ENCODE data around the gene SCAND1.
"Not testable (repeated sequence)": the region's sequence is repeated elsewhere in the genome, so short reads cannot be mapped to it uniquely, and the experiment has no call there.

SCAND1 gene

GRCh38 chr20:35996492-35996891, 42.2 kb upstream of the SCAND1 start:
- not testable (repeated sequence) for H2BK12ac ChIP-seq (ENCODE audit: low read length); H2AK5ac ChIP-seq (ENCODE audit: low read length); H3K36me3 ChIP-seq (ENCODE audit: control insufficient read depth in 1 of 2, insufficient read depth in 2 of 2, low read length in 2 of 2); H3K9ac ChIP-seq (ENCODE audit: low read length); DNase-seq; H2BK5ac ChIP-seq (ENCODE audit: low read depth, low read length, poor library complexity); H3K4me2 ChIP-seq (ENCODE audit: low read length); H3K14ac ChIP-seq (ENCODE audit: low read length); H3K27me3 ChIP-seq (ENCODE audit: insufficient read depth, low read length); H3K9me3 ChIP-seq (ENCODE audit: insufficient read depth, low read depth, low read length); H3K23ac ChIP-seq (ENCODE audit: low read length); H4K91ac ChIP-seq (ENCODE audit: low read depth, low read length); H3K4me1 ChIP-seq (ENCODE audit: control insufficient read depth in 1 of 2, insufficient read depth in 2 of 2, low read length in 2 of 2); H3K4me3 ChIP-seq (ENCODE audit: low read depth, low read length); H3K18ac ChIP-seq (ENCODE audit: low read length); H3K4ac ChIP-seq (ENCODE audit: low read depth, low read length); H4K12ac ChIP-seq (ENCODE audit: low read depth, low read length); H3K27ac ChIP-seq (ENCODE audit: low read depth, low read length); H4K8ac ChIP-seq (ENCODE audit: low read depth, low read length); H3K79me2 ChIP-seq (ENCODE audit: control insufficient read depth, insufficient read depth, low read length, poor library complexity); H2AFZ ChIP-seq (ENCODE audit: insufficient read depth, low read length, poor library complexity); H2BK120ac ChIP-seq (ENCODE audit: insufficient read depth, low read length, poor library complexity); H3K79me1 ChIP-seq (ENCODE audit: low read length)
- WGBS (ENCODE audit: extremely low coverage, insufficient coverage, insufficient read length): no CpG with 5 or more reads among the region's 8 CpGs

DNA sequence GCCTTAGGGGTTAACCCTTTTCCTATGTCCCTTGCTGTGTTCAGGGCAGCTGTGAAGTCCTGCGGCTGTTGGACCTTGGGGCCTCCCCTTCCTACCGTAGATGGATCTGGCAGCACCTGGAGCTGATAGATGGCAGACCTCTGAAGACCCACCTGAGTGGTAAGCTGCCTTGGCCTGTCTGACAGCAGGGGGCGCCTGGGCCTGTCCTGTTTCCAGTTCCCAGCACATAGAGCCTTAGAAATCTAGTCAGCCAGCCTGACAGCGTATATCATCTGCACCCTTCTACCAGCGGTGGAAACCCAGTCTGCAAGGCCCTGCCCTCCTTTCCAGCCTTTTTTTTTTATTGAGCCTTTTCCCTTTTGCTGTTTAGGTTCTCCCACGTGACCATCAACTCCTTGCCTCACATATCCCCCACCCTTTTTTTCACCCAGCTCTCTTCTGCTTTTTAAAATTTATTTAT, 40.7 kb upstream of the SCAND1 start:
- no peaks in the 10 kb centered on the region for H3K79me1 ChIP-seq (ENCODE audit: low read length)

GRCh38 chr20:35992713-35993335, 38.5 kb upstream of the SCAND1 start:
- Histone ChIP-seq H3K79me2 (ENCODE audit: control insufficient read depth, insufficient read depth, low read length, poor library complexity) (no peaks in the 10 kb centered on the region), H3K18ac (ENCODE audit: low read length) (no peak overlapping the region), H3K9me3 (ENCODE audit: insufficient read depth, low read depth, low read length) (no peaks in the 10 kb centered on the region)

More for the DNA sequence above, 40.7 kb upstream of the SCAND1 start:
- no peak overlapping the region for H2AFZ ChIP-seq (ENCODE audit: insufficient read depth, low read length, poor library complexity)
- DNase-seq: peak; percentile 72 to 89
- H3K27ac ChIP-seq (ENCODE audit: low read depth, low read length): no peak overlapping the region
- H3K79me2 ChIP-seq (ENCODE audit: control insufficient read depth, insufficient read depth, low read length, poor library complexity): no peaks in the 10 kb centered on the region
- no peak overlapping the region for H2BK120ac ChIP-seq (ENCODE audit: insufficient read depth, low read length, poor library complexity)
- no peak overlapping the region for H4K91ac ChIP-seq (ENCODE audit: low read depth, low read length)
- H4K12ac ChIP-seq (ENCODE audit: low read depth, low read length): no peak overlapping the region
- H3K4me2 ChIP-seq (ENCODE audit: low read length): no peak overlapping the region
- no peak overlapping the region for H2BK5ac ChIP-seq (ENCODE audit: low read depth, low read length, poor library complexity)
- no peak overlapping the region for H3K4ac ChIP-seq (ENCODE audit: low read depth, low read length)
- H3K9ac ChIP-seq (ENCODE audit: low read length): no peak overlapping the region
- no peak overlapping the region for H3K14ac ChIP-seq (ENCODE audit: low read length)
- no peaks in the 10 kb centered on the region for H3K27me3 ChIP-seq (ENCODE audit: insufficient read depth, low read length)
- H3K4me3 ChIP-seq (ENCODE audit: low read depth, low read length): no peak overlapping the region
- no peaks in the 10 kb centered on the region for H3K9me3 ChIP-seq (ENCODE audit: insufficient read depth, low read depth, low read length)
- no peak overlapping the region for H3K23ac ChIP-seq (ENCODE audit: low read length)
- H3K36me3 ChIP-seq (ENCODE audit: control insufficient read depth in 1 of 2, insufficient read depth in 2 of 2, low read length in 2 of 2): no peaks in the 10 kb centered on the region
- no peak overlapping the region for H4K8ac ChIP-seq (ENCODE audit: low read depth, low read length)
- H3K4me1 ChIP-seq (ENCODE audit: control insufficient read depth in 1 of 2, insufficient read depth in 2 of 2, low read length in 2 of 2): no peaks in the 10 kb centered on the region
- WGBS (ENCODE audit: extremely low coverage, insufficient coverage, insufficient read length): no CpG with 5 or more reads among the region's 6 CpGs
- H2BK12ac ChIP-seq (ENCODE audit: low read length): no peak overlapping the region
- no peak overlapping the region for H3K18ac ChIP-seq (ENCODE audit: low read length)
- H2AK5ac ChIP-seq (ENCODE audit: low read length): no peak overlapping the region

DNA sequence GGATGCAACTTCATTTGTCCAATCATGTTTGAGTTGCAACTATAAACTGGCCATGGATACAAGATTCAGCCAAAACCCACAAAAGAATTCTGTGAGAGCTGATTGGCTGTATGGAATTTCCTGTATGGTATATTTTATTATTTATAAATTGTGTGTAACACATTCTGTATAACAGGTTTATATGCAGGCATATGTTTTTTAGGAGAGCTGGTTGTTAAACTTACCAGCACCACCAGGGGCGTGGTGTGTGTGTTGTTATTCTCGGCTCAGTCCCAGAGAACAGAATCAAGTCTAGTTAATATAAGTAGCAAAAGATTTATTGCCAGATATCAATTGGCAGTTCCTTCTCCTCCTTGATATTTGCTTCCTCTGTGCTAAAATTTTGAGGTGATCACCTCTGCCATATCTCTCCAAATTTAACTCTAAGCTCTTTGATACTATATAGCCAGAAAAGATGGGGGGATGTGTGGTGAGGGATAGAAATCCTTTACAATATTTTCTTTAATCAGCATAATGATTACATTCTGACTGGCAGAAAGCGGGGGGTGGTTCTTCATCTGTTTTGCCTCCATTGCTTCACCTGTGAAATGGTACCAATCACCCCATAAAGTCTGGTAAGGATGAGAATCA, 37.0 kb upstream of the SCAND1 start:
- Histone ChIP-seq H2AFZ (ENCODE audit: insufficient read depth, low read length, poor library complexity) (no peak overlapping the region), H3K27me3 (ENCODE audit: insufficient read depth, low read length) (no peaks in the 10 kb centered on the region), H3K79me2 (ENCODE audit: control insufficient read depth, insufficient read depth, low read length, poor library complexity) (no peaks in the 10 kb centered on the region), H3K23ac (ENCODE audit: low read length) (no peak overlapping the region), H4K8ac (ENCODE audit: low read depth, low read length) (no peak overlapping the region), H3K4ac (ENCODE audit: low read depth, low read length) (no peak overlapping the region), H3K9ac (ENCODE audit: low read length) (no peak overlapping the region), H4K12ac (ENCODE audit: low read depth, low read length) (no peak overlapping the region), H3K9me3 (ENCODE audit: insufficient read depth, low read depth, low read length) (no peaks in the 10 kb centered on the region), H3K4me1 (ENCODE audit: control insufficient read depth in 1 of 2, insufficient read depth in 2 of 2, low read length in 2 of 2) (no peaks in the 10 kb centered on the region), H3K4me3 (ENCODE audit: low read depth, low read length) (no peak overlapping the region), H2AK5ac (ENCODE audit: low read length) (no peak overlapping the region), H3K27ac (ENCODE audit: low read depth, low read length) (no peak overlapping the region), H3K36me3 (ENCODE audit: control insufficient read depth in 1 of 2, insufficient read depth in 2 of 2, low read length in 2 of 2) (no peaks in the 10 kb centered on the region), H4K91ac (ENCODE audit: low read depth, low read length) (no peak overlapping the region), H3K4me2 (ENCODE audit: low read length) (no peak overlapping the region), H2BK5ac (ENCODE audit: low read depth, low read length, poor library complexity) (no peak overlapping the region), H3K18ac (ENCODE audit: low read length) (no peak overlapping the region), H2BK12ac (ENCODE audit: low read length) (no peak overlapping the region), H3K79me1 (ENCODE audit: low read length) (no peaks in the 10 kb centered on the region), H2BK120ac (ENCODE audit: insufficient read depth, low read length, poor library complexity) (no peak overlapping the region), H3K14ac (ENCODE audit: low read length) (no peak overlapping the region)
- no CpG with 5 or more reads among the region's 3 CpGs for WGBS (ENCODE audit: extremely low coverage, insufficient coverage, insufficient read length)
- peak; percentile 39 to 63 for DNase-seq

More at GRCh38 chr20:35992713-35993335, 38.5 kb upstream of the SCAND1 start:
- Histone ChIP-seq H3K79me1 (ENCODE audit: low read length) (no peaks in the 10 kb centered on the region), H4K91ac (ENCODE audit: low read depth, low read length) (no peak overlapping the region), H3K4me3 (ENCODE audit: low read depth, low read length) (no peak overlapping the region), H3K27ac (ENCODE audit: low read depth, low read length) (no peak overlapping the region), H4K12ac (ENCODE audit: low read depth, low read length) (no peak overlapping the region), H2AFZ (ENCODE audit: insufficient read depth, low read length, poor library complexity) (no peak overlapping the region), H2BK120ac (ENCODE audit: insufficient read depth, low read length, poor library complexity) (no peak overlapping the region), H3K27me3 (ENCODE audit: insufficient read depth, low read length) (no peaks in the 10 kb centered on the region), H2BK12ac (ENCODE audit: low read length) (no peak overlapping the region), H2AK5ac (ENCODE audit: low read length) (no peak overlapping the region), H3K4ac (ENCODE audit: low read depth, low read length) (no peak overlapping the region), H3K4me2 (ENCODE audit: low read length) (no peak overlapping the region), H3K14ac (ENCODE audit: low read length) (no peak overlapping the region), H3K9ac (ENCODE audit: low read length) (no peak overlapping the region), H4K8ac (ENCODE audit: low read depth, low read length) (no peak overlapping the region), H2BK5ac (ENCODE audit: low read depth, low read length, poor library complexity) (no peak overlapping the region), H3K23ac (ENCODE audit: low read length) (no peak overlapping the region), H3K36me3 (ENCODE audit: control insufficient read depth in 1 of 2, insufficient read depth in 2 of 2, low read length in 2 of 2) (no peaks in the 10 kb centered on the region), H3K4me1 (ENCODE audit: control insufficient read depth in 1 of 2, insufficient read depth in 2 of 2, low read length in 2 of 2) (no peaks in the 10 kb centered on the region)
- peak; percentile 29 to 79 for DNase-seq
- WGBS (ENCODE audit: extremely low coverage, insufficient coverage, insufficient read length): no CpG with 5 or more reads among the region's 6 CpGs

Measured in trophoblast cell (in vitro differentiated cells and primary cell).